Neural cell (in vitro differentiated cells): ENCODE measurements around the gene SLC12A4. TPM values are rescaled to one million over a fixed set of nuclear protein-coding genes. Genes with fewer than 3 reads are reported as not detected.

Source experiments
- H2AFZ ChIP-seq: fragments of 200-600, 300-800 bp; sonication (generic), shearing (Covaris generic); 2 replicates; pipeline ENCODE4 v1.6.0; 2014; ENCODE audit warnings: low read depth, mild to moderate bottlenecking, antibody characterized with exemption, low read length, moderate library complexity
- H3F3A ChIP-seq: fragments of 200-600 bp; shearing (Covaris generic); 2 replicates; pipeline ENCODE4 v1.6.1; 2016; ENCODE audit warnings: mild to moderate bottlenecking, moderate library complexity, mixed read lengths, antibody characterized with exemption, low read length; ENCODE audit not compliant: insufficient read depth, poor library complexity, severe bottlenecking
- H3K27ac ChIP-seq: fragments of 200-600, 300-800 bp; sonication (generic), shearing (Covaris generic); 2 replicates; pipeline ENCODE4 v1.5.1; 2014; ENCODE audit warnings: mild to moderate bottlenecking, low read length, moderate library complexity
- H3K27me3 ChIP-seq: fragments of 300-800, 200-600 bp; sonication (generic), shearing (Covaris generic); 2 replicates; pipeline ENCODE4 v1.6.0; 2014; ENCODE audit warnings: mild to moderate bottlenecking, low read depth, low read length, moderate library complexity; ENCODE audit not compliant: insufficient read depth
- H3K36me3 ChIP-seq: fragments of 300-800, 200-600 bp; sonication (generic), shearing (Covaris generic); 2 replicates; pipeline ENCODE4 v1.5.1; 2014; ENCODE audit warnings: mild to moderate bottlenecking, antibody characterized with exemption, low read length, moderate library complexity; ENCODE audit not compliant: insufficient read depth
- H3K4me2 ChIP-seq: fragments of 300-800, 200-600 bp; sonication (generic), shearing (Covaris generic); 2 replicates; pipeline ENCODE4 v1.6.0; 2014; ENCODE audit warnings: mild to moderate bottlenecking, low read length
- H3K4me3 ChIP-seq: fragments of 300-800, 200-600 bp; sonication (generic), shearing (Covaris generic); 2 replicates; pipeline ENCODE4 v1.5.1; 2014; ENCODE audit warnings: mild to moderate bottlenecking, low read length, moderate library complexity
- H3K79me2 ChIP-seq: fragments of 200-600 bp; shearing (Covaris generic); replicated peaks from 2 replicates; pipeline ENCODE4 v1.6.0; 2014; ENCODE audit warnings: mild to moderate bottlenecking, low read length, moderate library complexity; ENCODE audit not compliant: insufficient read depth
- H3K9ac ChIP-seq: fragments of 300-800, 200-600 bp; sonication (generic), shearing (Covaris generic); 2 replicates; pipeline ENCODE4 v1.6.1; 2016; ENCODE audit warnings: mild to moderate bottlenecking, low read length, mixed read lengths
- H3K9me2 ChIP-seq: fragments of 200-600 bp; shearing (Covaris generic); 2 replicates; pipeline ENCODE4 v1.6.1; 2016; ENCODE audit warnings: mild to moderate bottlenecking, low read length, mixed read lengths; ENCODE audit not compliant: insufficient read depth
- H3K9me3 ChIP-seq: fragments of 200-600, 300-800 bp; sonication (generic), shearing (Covaris generic); 2 replicates; pipeline ENCODE4 v1.6.1; 2016; ENCODE audit warnings: mild to moderate bottlenecking, mixed run types, low read length, moderate library complexity, mixed read lengths
- H4K20me1 ChIP-seq: fragments of 200-600 bp; shearing (Covaris generic); 2 replicates; pipeline ENCODE4 v1.6.1; 2016; ENCODE audit warnings: mild to moderate bottlenecking, mixed run types; ENCODE audit not compliant: insufficient read depth
- CTCF ChIP-seq: fragments of 450-650 bp; IDR thresholded peaks from 2 replicates; pipeline ENCODE4 v1.5.1; 2014; ENCODE audit warnings: antibody characterized with exemption, mild to moderate bottlenecking, moderate library complexity; ENCODE audit not compliant: poor library complexity, severe bottlenecking
- EP300 ChIP-seq: fragments of 450-650 bp; conservative IDR thresholded peaks from 2 replicates; pipeline ENCODE4 v1.6.1; 2014; ENCODE audit warnings: antibody characterized with exemption, mild to moderate bottlenecking, moderate library complexity; ENCODE audit not compliant: poor library complexity, severe bottlenecking
- EZH2 ChIP-seq: fragments of 200-600, 300-800 bp; shearing (Covaris generic), sonication (generic); IDR thresholded peaks from 2 replicates; pipeline ENCODE4 v1.6.1; 2014; ENCODE audit warnings: antibody characterized with exemption, low read length, borderline replicate concordance, mild to moderate bottlenecking; ENCODE audit not compliant: insufficient read depth, poor library complexity, severe bottlenecking
- MXI1 ChIP-seq: fragments of 450-650 bp; conservative IDR thresholded peaks from 2 replicates; pipeline ENCODE4 v1.6.1; 2014; ENCODE audit warnings: antibody characterized with exemption, mild to moderate bottlenecking; ENCODE audit not compliant: poor library complexity, severe bottlenecking
- POLR2AphosphoS5 ChIP-seq: IDR thresholded peaks from 2 replicates; pipeline ENCODE4 v1.6.1; 2012
- RAD21 ChIP-seq: fragments of 450-650 bp; conservative IDR thresholded peaks from 2 replicates; pipeline ENCODE4 v1.6.1; 2014; ENCODE audit warnings: antibody characterized with exemption, mild to moderate bottlenecking, moderate library complexity
- SMC3 ChIP-seq: fragments of 450-650 bp; conservative IDR thresholded peaks from 2 replicates; pipeline ENCODE4 v1.6.1; 2014; ENCODE audit warnings: antibody characterized with exemption, mild to moderate bottlenecking, moderate library complexity; ENCODE audit not compliant: poor library complexity
- TAF1 ChIP-seq: IDR thresholded peaks from 2 replicates; pipeline ENCODE4 v1.6.1; 2012; ENCODE audit warnings: low read depth
- polyA plus RNA-seq: library from polyadenylated mRNA; depleted of rRNA; stranded (reverse); fragments of >200 nt; gene quantifications from 2 replicates; pipeline ENCODE4 v1.2.3, GENCODE V29; 2014
- TF ChIP-seq, protein P1 (sequence below): IDR thresholded peaks from 2 replicates; pipeline ENCODE4 v1.6.1; 2012; ENCODE audit warnings: borderline replicate concordance

The SLC12A4 gene
- polyA plus RNA-seq, 1 donor from 2014 or later: 0.11 TPM

GRCh38 chr16:67924140-67924906 lies 44.1 kb downstream of the SLC12A4 start:
- no peaks in the 10 kb centered on the region for H4K20me1 ChIP-seq
- H2AFZ ChIP-seq: no peak overlapping the region
- TF ChIP-seq EP300: no peak
- no peak for TF ChIP-seq POLR2AphosphoS5
- TF ChIP-seq MXI1: no peak
- TF ChIP-seq TAF1: no peak
- no peak for TF ChIP-seq RAD21
- TF ChIP-seq, protein P1, sequence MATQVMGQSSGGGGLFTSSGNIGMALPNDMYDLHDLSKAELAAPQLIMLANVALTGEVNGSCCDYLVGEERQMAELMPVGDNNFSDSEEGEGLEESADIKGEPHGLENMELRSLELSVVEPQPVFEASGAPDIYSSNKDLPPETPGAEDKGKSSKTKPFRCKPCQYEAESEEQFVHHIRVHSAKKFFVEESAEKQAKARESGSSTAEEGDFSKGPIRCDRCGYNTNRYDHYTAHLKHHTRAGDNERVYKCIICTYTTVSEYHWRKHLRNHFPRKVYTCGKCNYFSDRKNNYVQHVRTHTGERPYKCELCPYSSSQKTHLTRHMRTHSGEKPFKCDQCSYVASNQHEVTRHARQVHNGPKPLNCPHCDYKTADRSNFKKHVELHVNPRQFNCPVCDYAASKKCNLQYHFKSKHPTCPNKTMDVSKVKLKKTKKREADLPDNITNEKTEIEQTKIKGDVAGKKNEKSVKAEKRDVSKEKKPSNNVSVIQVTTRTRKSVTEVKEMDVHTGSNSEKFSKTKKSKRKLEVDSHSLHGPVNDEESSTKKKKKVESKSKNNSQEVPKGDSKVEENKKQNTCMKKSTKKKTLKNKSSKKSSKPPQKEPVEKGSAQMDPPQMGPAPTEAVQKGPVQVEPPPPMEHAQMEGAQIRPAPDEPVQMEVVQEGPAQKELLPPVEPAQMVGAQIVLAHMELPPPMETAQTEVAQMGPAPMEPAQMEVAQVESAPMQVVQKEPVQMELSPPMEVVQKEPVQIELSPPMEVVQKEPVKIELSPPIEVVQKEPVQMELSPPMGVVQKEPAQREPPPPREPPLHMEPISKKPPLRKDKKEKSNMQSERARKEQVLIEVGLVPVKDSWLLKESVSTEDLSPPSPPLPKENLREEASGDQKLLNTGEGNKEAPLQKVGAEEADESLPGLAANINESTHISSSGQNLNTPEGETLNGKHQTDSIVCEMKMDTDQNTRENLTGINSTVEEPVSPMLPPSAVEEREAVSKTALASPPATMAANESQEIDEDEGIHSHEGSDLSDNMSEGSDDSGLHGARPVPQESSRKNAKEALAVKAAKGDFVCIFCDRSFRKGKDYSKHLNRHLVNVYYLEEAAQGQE: no peak
- TF ChIP-seq EZH2: no peak
- no peak for TF ChIP-seq SMC3
- no peak for TF ChIP-seq CTCF
- H3K79me2 ChIP-seq: no peaks in the 10 kb centered on the region
- no peaks in the 10 kb centered on the region for H3K27me3 ChIP-seq
- H3F3A ChIP-seq: no peaks in the 10 kb centered on the region
- no peak overlapping the region for H3K27ac ChIP-seq
- H3K4me2 ChIP-seq: no peak overlapping the region
- no peaks in the 10 kb centered on the region for H3K9me3 ChIP-seq
- no peaks in the 10 kb centered on the region for H3K9me2 ChIP-seq
- H3K36me3 ChIP-seq: no peaks in the 10 kb centered on the region
- no peak overlapping the region for H3K4me3 ChIP-seq
- H3K9ac ChIP-seq: no peak overlapping the region

GRCh38 chr16:67923414-67924116 lies 44.9 kb downstream of the SLC12A4 start:
- Histone ChIP-seq H3K27me3 (no peaks in the 10 kb centered on the region), H3K9ac (no peak overlapping the region), H2AFZ (no peak overlapping the region), H3K9me3 (no peaks in the 10 kb centered on the region), H4K20me1 (no peaks in the 10 kb centered on the region), H3K36me3 (no peaks in the 10 kb centered on the region), H3K79me2 (no peaks in the 10 kb centered on the region), H3K9me2 (no peaks in the 10 kb centered on the region), H3K4me2 (no peak overlapping the region), H3K4me3 (no peak overlapping the region), H3F3A (no peaks in the 10 kb centered on the region), H3K27ac (no peak overlapping the region)
- no peak for TF ChIP-seq RAD21
